GM12891 (cell line): Measurements from ENCODE around the gene TGFBR2.

ENCODE experiments used
- DNase-seq: peaks from one replicate; pipeline ENCODE4 v3.0.0; 2011; ENCODE audit warnings: low spot score; ENCODE audit not compliant: insufficient read length
- FAIRE-seq: peaks from 2 replicates; lab custom pipeline; 2011; peaks lifted over from hg19 to GRCh38; lab: Jason Lieb, UNC
- PAX5 ChIP-seq: IDR thresholded peaks from 2 replicates; pipeline ENCODE4 v1.6.1; 2011; ENCODE audit warnings: low read length, moderate library complexity, mild to moderate bottlenecking; ENCODE audit not compliant: insufficient read depth, severe bottlenecking
- POLR2A ChIP-seq: IDR thresholded peaks from 2 replicates; pipeline ENCODE4 v1.6.1; 2011; ENCODE audit warnings: low read depth, low read length, control low read depth
- POLR2AphosphoS5 ChIP-seq: IDR thresholded peaks from 2 replicates; pipeline ENCODE4 v1.6.1; 2011; ENCODE audit warnings: low read depth, low read length, control low read depth
- POU2F2 ChIP-seq: IDR thresholded peaks from 2 replicates; pipeline ENCODE4 v1.6.1; 2011; ENCODE audit warnings: low read depth, mild to moderate bottlenecking, control low read depth, low read length, moderate library complexity
- SPI1 ChIP-seq: IDR thresholded peaks from 2 replicates; pipeline ENCODE4 v1.6.1; 2011; ENCODE audit warnings: low read depth, low read length, control low read depth
- TAF1 ChIP-seq: IDR thresholded peaks from 2 replicates; pipeline ENCODE4 v1.6.1; 2011; ENCODE audit warnings: low read depth, low read length, control low read depth

Gene TGFBR2

DNA sequence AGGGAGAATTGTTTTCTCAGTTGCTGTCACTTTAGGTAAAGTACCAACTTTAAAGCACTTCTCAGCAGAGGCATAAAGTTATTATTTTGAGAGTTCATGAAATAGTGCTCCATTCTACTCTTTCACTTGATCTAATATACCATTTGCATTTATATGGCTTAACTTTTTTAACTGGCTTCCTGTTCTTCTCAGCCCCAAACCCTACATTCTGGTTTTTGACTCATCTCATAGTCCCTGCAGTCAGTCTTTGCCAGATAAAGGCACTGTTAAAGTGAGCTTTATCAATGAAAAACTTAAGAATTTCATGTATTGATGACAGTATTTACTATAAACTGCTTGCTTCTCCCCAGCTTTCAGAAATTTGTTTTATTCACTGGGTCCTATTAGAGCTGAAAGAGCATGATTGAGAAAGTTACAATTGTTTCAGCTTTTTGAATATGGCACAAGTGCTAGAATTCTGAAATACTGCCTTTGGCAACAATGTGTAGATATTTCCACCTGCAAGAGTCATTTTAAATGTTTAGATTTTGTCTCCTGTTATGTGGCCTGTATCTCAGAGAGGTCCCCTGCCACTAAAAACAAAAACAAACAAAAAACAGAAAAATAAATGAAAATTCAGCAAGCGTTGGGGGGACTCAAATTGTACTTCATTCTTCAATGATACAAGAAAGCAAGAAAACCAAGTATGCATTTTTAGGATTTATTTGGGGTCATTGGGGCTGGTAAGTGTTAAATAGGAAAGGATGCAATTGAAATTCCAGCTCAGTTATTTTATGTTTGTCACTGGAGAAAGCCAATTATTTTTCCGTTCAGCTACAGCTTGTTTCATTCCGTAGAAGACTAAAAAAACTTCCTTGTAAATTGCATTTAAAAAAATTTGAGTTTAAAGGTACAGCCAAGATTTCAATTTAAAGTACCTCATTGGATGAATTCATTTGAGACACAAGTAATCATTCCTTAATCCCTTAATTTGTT, 28.6 kb downstream of the TGFBR2 start:
- no peak for FAIRE-seq
- no peak for TF ChIP-seq POLR2AphosphoS5
- TF ChIP-seq POU2F2 = no peak
- TF ChIP-seq PAX5 = no peak
- no peak for TF ChIP-seq SPI1
- TF ChIP-seq POLR2A = no peak
- no peak for TF ChIP-seq TAF1
- no peak for DNase-seq

DNA sequence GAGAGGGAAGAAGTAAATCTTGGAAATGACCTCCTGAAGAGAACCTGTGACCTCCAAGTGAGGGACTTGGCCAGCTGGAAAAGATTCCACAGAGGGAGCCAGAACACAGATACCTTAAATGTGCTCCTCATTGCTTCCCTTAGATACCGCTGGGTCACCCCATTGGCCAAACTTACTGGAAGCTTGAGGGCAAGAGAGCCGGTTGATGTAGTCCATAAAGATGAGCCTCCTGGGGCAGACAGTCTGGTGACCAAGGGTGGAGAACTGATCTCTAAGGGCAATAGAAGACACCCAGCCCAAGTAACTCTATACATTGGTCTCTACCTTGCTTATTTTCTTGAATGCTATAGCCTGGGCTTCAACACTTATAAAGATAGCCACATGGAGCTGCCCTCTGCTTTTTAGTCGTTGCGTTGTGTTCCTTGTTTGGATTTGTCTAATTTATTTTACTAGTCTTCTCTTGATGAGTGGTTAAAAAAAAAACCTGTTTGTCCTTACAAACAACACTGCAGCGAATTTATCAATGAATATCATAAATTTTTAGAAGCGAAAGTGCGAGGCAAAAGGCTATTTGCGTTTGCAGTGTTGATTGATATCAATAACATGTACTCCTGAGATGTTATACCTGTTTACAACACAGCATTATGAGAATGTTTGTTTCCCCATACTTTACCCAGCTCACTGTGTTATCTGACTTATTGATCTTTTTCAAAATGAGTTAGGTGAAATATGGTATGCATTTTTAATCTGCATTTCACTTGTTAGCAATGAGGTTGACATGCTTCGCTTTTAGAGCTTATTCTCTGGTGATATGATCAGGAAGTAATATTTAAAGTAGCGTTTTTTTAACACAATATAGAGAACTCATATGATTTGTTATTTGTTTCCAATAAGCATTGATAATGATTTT, 31.2 kb downstream of the TGFBR2 start:
- DNase-seq (no peak), FAIRE-seq (peak; percentile 20)
- no peak for TF ChIP-seq PAX5
- TF ChIP-seq TAF1 = no peak
- TF ChIP-seq POU2F2 = no peak
- TF ChIP-seq SPI1 = no peak
- no peak for TF ChIP-seq POLR2A
- no peak for TF ChIP-seq POLR2AphosphoS5

DNA sequence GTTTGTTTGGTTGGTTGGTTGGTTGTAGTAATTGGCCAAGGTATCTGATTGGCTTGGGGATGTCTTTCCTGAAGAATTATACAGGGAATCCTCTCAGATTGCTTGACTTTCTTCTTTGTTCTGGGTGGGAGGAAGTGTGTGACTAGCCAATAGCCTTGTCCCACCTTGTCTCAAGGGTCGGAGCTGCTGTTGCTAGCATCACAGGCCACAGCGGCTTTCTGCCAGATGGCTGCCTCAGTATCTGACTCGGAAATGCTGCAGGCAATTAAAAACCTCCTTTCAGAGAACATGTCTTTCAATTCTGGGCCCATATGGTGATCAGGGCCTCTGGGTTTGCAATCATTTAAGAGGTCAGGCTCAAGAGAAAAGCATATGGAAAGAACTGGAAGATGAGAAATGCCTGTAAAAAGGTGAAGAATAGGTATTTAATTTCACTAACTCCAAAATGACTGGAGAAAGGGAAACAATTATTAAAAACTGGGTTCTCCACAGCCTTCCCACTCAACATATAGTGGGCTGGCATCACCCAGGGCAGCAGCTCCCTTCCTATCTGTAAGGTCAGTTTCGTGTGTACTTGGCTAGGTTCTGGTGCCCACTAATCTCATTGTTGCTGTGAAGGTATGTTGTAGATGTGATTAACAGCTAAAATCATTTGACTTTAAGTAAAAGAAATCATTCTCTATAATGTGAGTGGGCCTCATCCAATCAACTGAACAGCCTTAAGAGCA, 32.4 kb downstream of the TGFBR2 start:
- FAIRE-seq (no peak), DNase-seq (no peak)
- TF ChIP-seq POU2F2 (no peak), TAF1 (no peak), SPI1 (no peak), POLR2AphosphoS5 (no peak), PAX5 (no peak), POLR2A (no peak)

DNA sequence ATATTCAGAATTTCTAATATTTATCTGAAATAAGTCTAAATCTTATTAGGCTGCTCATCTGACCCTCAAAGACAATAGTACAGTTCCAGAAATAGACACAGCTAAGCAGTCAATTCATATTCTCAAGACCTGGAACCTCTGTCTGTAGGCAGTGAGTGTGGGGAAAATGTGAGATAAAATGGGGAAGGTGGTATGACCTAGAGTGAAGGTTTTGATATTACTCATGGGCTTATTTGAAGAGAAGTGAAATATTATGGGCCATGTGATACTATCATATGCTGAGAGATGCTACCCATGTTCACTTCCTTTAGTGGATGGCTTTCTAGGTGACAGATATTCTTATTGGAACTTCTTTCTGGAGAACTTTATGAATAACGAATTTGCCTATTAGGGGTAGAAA, 33.5 kb downstream of the TGFBR2 start:
- no peak for DNase-seq
- no peak for FAIRE-seq

DNA sequence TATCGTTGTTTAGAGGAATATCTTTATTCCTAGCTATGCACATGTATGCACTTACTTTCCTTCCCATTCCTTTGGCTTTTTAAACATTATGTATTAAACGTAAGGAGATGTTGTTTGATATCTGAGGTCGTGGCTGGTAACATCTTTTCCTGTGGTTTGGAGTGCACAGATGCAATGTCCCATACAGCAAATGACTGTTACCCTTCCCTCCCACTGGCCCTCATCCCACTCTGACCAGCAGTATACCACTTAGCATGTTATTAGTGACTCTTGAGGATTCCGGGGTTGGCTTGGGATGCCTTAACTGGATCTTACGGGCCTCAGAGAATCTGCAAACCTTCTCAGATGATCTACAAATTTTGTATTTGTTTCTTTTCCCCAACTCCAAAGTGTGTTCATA, 34.5 kb downstream of the TGFBR2 start:
- no peak for FAIRE-seq
- TF ChIP-seq SPI1 = no peak
- TF ChIP-seq TAF1 = no peak
- TF ChIP-seq POLR2AphosphoS5 = no peak
- TF ChIP-seq POU2F2 = no peak
- TF ChIP-seq PAX5 = no peak
- no peak for TF ChIP-seq POLR2A
- DNase-seq = no peak

More for the DNA sequence above, 33.5 kb downstream of the TGFBR2 start:
- TF ChIP-seq POU2F2 = 0 out of 2 replicates have a peak, but pooled peaks have one; percentile 23
- TF ChIP-seq POLR2A = no peak
- TF ChIP-seq PAX5 = no peak
- peak; percentile 71 for TF ChIP-seq SPI1

DNA sequence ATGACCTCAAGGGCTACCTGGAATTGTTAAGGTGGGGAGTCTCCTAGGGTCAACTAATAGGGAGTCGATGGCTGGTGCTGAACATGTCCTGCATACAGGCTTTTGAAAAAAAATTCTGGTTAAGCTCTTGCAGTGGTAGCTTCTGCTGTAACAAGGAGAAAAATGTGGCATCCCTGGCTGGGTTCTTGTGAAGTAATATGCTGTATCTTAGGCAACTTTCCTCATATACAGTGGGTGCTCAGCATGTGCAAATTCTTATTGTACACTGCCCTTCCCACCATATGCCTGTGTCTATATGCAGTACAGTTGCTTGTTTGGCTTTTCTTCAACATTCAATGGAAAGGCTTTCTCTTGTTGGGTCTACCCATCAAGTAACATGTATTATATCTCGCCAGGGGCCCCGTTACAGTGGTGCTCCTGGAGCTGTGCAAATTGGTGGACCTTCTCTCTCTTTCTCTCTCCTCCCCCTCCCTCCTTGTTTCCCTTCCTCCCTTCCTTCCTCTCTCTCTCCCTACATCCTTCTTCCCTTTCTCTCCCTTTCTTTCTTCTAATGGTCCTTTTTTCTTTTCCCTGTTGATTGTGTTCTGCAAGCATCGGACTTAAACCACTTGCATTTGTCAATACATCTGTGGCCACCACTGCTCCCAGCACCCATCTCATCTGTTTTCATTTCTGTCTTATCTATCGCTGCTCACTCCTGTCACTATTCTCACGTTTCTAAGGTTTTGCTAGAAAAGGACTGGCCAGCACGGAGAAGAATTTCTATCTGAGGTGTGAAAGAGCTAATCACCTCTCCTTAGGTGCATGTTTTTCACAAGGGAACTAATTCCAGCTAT, 35.2 kb downstream of the TGFBR2 start:
- FAIRE-seq (no peak), DNase-seq (no peak)
- TF ChIP-seq POLR2AphosphoS5 = no peak
- TF ChIP-seq POU2F2 = no peak
- no peak for TF ChIP-seq TAF1
- TF ChIP-seq PAX5 = no peak
- TF ChIP-seq POLR2A = no peak
- no peak for TF ChIP-seq SPI1

DNA sequence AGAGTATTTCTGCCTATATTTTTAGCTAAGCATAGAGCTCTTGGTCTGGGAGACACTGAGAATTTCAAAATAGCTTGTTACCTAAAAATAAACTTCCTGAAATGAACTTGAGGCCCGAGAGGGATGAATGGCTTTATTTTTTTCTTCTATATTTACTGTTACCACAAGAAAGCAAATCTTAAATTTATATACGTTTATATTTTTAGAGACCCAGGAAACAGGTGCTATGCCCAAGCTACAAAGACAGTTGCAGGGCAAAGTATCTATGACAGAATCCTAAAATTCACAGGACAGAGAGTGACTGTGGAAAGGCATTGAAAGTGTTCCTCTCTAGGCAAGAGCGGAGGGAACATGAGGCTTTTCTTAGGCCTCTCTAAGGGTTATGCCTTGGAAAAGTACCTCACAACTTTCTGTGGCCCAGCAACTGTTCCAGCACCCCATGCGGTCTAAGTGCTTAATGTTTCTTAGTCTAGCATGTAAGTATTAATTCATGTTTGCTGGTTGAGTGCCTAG, 36.5 kb downstream of the TGFBR2 start:
- no peak for DNase-seq
- FAIRE-seq = no peak
- TF ChIP-seq TAF1 (no peak), POLR2AphosphoS5 (no peak), PAX5 (no peak), POLR2A (no peak), POU2F2 (no peak), SPI1 (no peak)
